ENCODE measurements around the gene PRIMPOL. TPM values are rescaled to one million over a fixed set of nuclear protein-coding genes. Genes with fewer than 3 reads are reported as not detected.

Gene PRIMPOL
- total RNA-seq, 2 experiments from 2014 or later, result 4.2 TPM

- no peaks in the 10 kb centered on the region for H3K4me1 Mint-ChIP-seq (ENCODE audit: low read depth)
- H3K36me3 Mint-ChIP-seq (ENCODE audit: low read depth), result peaks cover 37% of the 10 kb centered on the region
- intact Hi-C loops (cut with DNase I, micrococcal nuclease), result no loop called here
- no peaks in the 10 kb centered on the region for H3K27me3 Mint-ChIP-seq
- ChIA-PET POLR2A (interaction anchor here (2.1 kb wide), 1 partner anchor 13 kb away, joined by 9 read pairs; the partner anchor contains the start of gene CENPU), CTCF (interaction anchor here (0.6 to 0.7 kb wide), 2 partner anchors 464 to 891 kb away, joined by 3 to 4 read pairs; no protein-coding TSS in a partner anchor)
- no peaks in the 10 kb centered on the region for H3K36me3 ChIP-seq (ENCODE audit: insufficient read depth, low read length)
- H3K9me3 ChIP-seq (ENCODE audit: control insufficient read depth in 1 of 2, insufficient read depth in 1 of 2, low read length in 2 of 2), result no peaks in the 10 kb centered on the region
- peaks cover 10% of the 10 kb centered on the region for H3K9me3 Mint-ChIP-seq
- no peak overlapping the region for H3K4me3 Mint-ChIP-seq
- TF ChIP-seq CTCF (IDR thresholded peaks at IDR 0.05), result no peak
- H3K4me1 ChIP-seq (ENCODE audit: insufficient read depth, low read length), result no peaks in the 10 kb centered on the region
- H3K27ac ChIP-seq (ENCODE audit: low read depth in 1 of 2, low read length in 2 of 2), result no peak overlapping the region
- DNase-seq (no peak), ATAC-seq (ENCODE audit: poor library complexity) (no peak)
- H3K27ac Mint-ChIP-seq, result no peak overlapping the region
- H3K27me3 ChIP-seq (ENCODE audit: control insufficient read depth in 1 of 2, insufficient read depth in 2 of 2, low read length in 2 of 2), result no peaks in the 10 kb centered on the region
- H3K4me3 ChIP-seq (ENCODE audit: low read length), result no peak overlapping the region
Measured at GRCh38 chr4:184721254-184721653, 71.7 kb downstream of the PRIMPOL start.

GRCh38 chr4:184722798-184723197 lies 73.3 kb downstream of the PRIMPOL start:
- intact Hi-C loops (cut with DNase I, micrococcal nuclease), result no loop called here
- Mint-ChIP-seq H3K36me3 (ENCODE audit: low read depth) (peaks cover 37% of the 10 kb centered on the region), H3K27ac (no peak overlapping the region), H3K4me1 (ENCODE audit: low read depth) (no peaks in the 10 kb centered on the region), H3K4me3 (no peak overlapping the region), H3K9me3 (peaks cover 10% of the 10 kb centered on the region), H3K27me3 (no peaks in the 10 kb centered on the region)
- Histone ChIP-seq H3K27me3 (ENCODE audit: control insufficient read depth in 1 of 2, insufficient read depth in 2 of 2, low read length in 2 of 2) (no peaks in the 10 kb centered on the region), H3K4me1 (ENCODE audit: insufficient read depth, low read length) (no peaks in the 10 kb centered on the region), H3K36me3 (ENCODE audit: insufficient read depth, low read length) (no peaks in the 10 kb centered on the region), H3K4me3 (ENCODE audit: low read length) (no peak overlapping the region), H3K27ac (ENCODE audit: low read depth in 1 of 2, low read length in 2 of 2) (no peak overlapping the region), H3K9me3 (ENCODE audit: control insufficient read depth in 1 of 2, insufficient read depth in 1 of 2, low read length in 2 of 2) (no peaks in the 10 kb centered on the region)
- CTCF ChIA-PET, result interaction anchor here (0.6 kb wide), 1 partner anchor 373 kb away, joined by 3 read pairs; no protein-coding TSS in a partner anchor
- DNase-seq (no peak), ATAC-seq (ENCODE audit: poor library complexity) (no peak)
- no peak for TF ChIP-seq CTCF (IDR thresholded peaks at IDR 0.05)
- POLR2A ChIA-PET, result no interaction called here

- Mint-ChIP-seq H3K27me3 (no peaks in the 10 kb centered on the region), H3K27ac (no peak overlapping the region), H3K4me1 (ENCODE audit: low read depth) (no peaks in the 10 kb centered on the region), H3K4me3 (no peak overlapping the region), H3K9me3 (no peaks in the 10 kb centered on the region), H3K36me3 (ENCODE audit: low read depth) (peaks cover 6% of the 10 kb centered on the region)
- Histone ChIP-seq H3K27me3 (ENCODE audit: control insufficient read depth in 1 of 2, insufficient read depth in 2 of 2, low read length in 2 of 2) (no peaks in the 10 kb centered on the region), H3K9me3 (ENCODE audit: control insufficient read depth in 1 of 2, insufficient read depth in 1 of 2, low read length in 2 of 2) (no peaks in the 10 kb centered on the region), H3K27ac (ENCODE audit: low read depth in 1 of 2, low read length in 2 of 2) (no peak overlapping the region), H3K4me3 (ENCODE audit: low read length) (no peak overlapping the region), H3K36me3 (ENCODE audit: insufficient read depth, low read length) (peaks cover 4% of the 10 kb centered on the region), H3K4me1 (ENCODE audit: insufficient read depth, low read length) (no peaks in the 10 kb centered on the region)
- TF ChIP-seq CTCF (IDR thresholded peaks at IDR 0.05), result no peak
- no peak for ATAC-seq (ENCODE audit: poor library complexity)
- DNase-seq, result no peak
- intact Hi-C loops (cut with DNase I, micrococcal nuclease), result no loop called here
- POLR2A ChIA-PET, result no interaction called here
- CTCF ChIA-PET, result no interaction called here
Measured at GRCh38 chr4:184727430-184727829, 77.9 kb downstream of the PRIMPOL start.

Data from CD4-positive, alpha-beta T cell (primary cell).